Measurements from ENCODE around the gene SNX30.

SNX30 gene

GRCh38 chr9:112831969-112832368 is 81.4 kb downstream of the SNX30 start:
- peak; percentile 61 for DNase-seq

- DNase-seq: no peak
Observed at GRCh38 chr9:112833081-112833480, 82.5 kb downstream of the SNX30 start.

GRCh38 chr9:112836394-112836793 is 85.8 kb downstream of the SNX30 start:
- DNase-seq: no peak

GRCh38 chr9:112838342-112838741 is 87.8 kb downstream of the SNX30 start:
- DNase-seq: no peak

- no peak for DNase-seq
Observed at GRCh38 chr9:112839331-112839730, 88.8 kb downstream of the SNX30 start.

- no peak for DNase-seq
Observed at GRCh38 chr9:112841261-112841660, 90.7 kb downstream of the SNX30 start.

- DNase-seq: no peak
Observed at GRCh38 chr9:112842555-112842954, 92.0 kb downstream of the SNX30 start.

- peak; percentile 62 for DNase-seq
Observed at GRCh38 chr9:112844771-112845542, 94.4 kb downstream of the SNX30 start.

GRCh38 chr9:112846528-112847488 is 96.2 kb downstream of the SNX30 start:
- DNase-seq: no peak

- DNase-seq: no peak
Observed at GRCh38 chr9:112848316-112849151, 98.0 kb downstream of the SNX30 start.

- no peak for DNase-seq
Observed at GRCh38 chr9:112849363-112849922, 98.9 kb downstream of the SNX30 start.

- no peak for DNase-seq
Observed at GRCh38 chr9:112850840-112851239, 100.3 kb downstream of the SNX30 start.

- DNase-seq: peak; percentile 58
Observed at GRCh38 chr9:112852741-112853504, 102.4 kb downstream of the SNX30 start.

- DNase-seq: no peak
Observed at GRCh38 chr9:112853882-112854585, 103.5 kb downstream of the SNX30 start.

GRCh38 chr9:112854657-112855056 is 104.1 kb downstream of the SNX30 start:
- no peak for DNase-seq

GRCh38 chr9:112856200-112856599 is 105.6 kb downstream of the SNX30 start:
- DNase-seq: no peak

GRCh38 chr9:112856843-112857242 is 106.3 kb downstream of the SNX30 start:
- no peak for DNase-seq

- DNase-seq: no peak
Observed at GRCh38 chr9:112858005-112858404, 107.4 kb downstream of the SNX30 start.

- DNase-seq: no peak
Observed at GRCh38 chr9:112858625-112859147, 108.1 kb downstream of the SNX30 start.

GRCh38 chr9:112860451-112860850 is 109.9 kb downstream of the SNX30 start:
- no peak for DNase-seq

- no peak for DNase-seq
Observed at GRCh38 chr9:112861155-112861554, 110.6 kb downstream of the SNX30 start.
